ENCODE measurements around the gene SUDS3. TPM values are rescaled to one million over a fixed set of nuclear protein-coding genes. Genes with fewer than 3 reads are reported as not detected.

SUDS3 gene
- total RNA-seq, 2 experiments from 2014 or later, result 17.5 to 22.0 TPM

GRCh38 chr12:118409834-118410233, 33.5 kb downstream of the SUDS3 start:
- no peak for ATAC-seq (ENCODE audit: poor library complexity)
- intact Hi-C loops (cut with DNase I, micrococcal nuclease), result no loop called here
- peaks cover 65% of the 10 kb centered on the region for H3K36me3 ChIP-seq (ENCODE audit: insufficient read depth, low read length)

DNA sequence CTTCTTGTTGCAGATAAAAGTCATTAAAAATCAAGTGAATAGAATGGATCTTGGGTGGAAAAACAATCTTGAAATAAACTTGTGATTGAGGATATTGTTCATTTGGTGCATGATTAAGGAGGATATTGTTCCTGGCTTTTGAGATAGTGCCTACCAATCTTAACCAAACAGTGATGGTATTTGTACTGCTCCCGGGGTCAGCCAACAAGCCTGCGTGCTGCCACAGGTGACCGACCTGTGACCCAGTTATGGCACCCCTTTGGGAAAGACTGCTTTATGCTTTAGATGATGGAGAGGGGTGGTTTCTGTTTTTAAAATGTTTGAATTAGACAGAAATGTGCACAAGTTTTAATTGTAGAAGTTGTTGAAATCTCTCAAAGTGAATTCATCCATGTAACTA, 41.6 kb downstream of the SUDS3 start:
- intact Hi-C loops (cut with DNase I, micrococcal nuclease), result no loop called here
- peaks cover 65% of the 10 kb centered on the region for H3K36me3 Mint-ChIP-seq (ENCODE audit: low read depth)
- CTCF ChIA-PET, result no interaction called here
- no peaks in the 10 kb centered on the region for H3K4me1 Mint-ChIP-seq (ENCODE audit: low read depth)
- Histone ChIP-seq H3K27ac (ENCODE audit: low read depth in 1 of 2, low read length in 2 of 2) (no peak overlapping the region), H3K4me1 (ENCODE audit: insufficient read depth, low read length) (no peaks in the 10 kb centered on the region), H3K9me3 (ENCODE audit: control insufficient read depth in 1 of 2, insufficient read depth in 1 of 2, low read length in 2 of 2) (no peaks in the 10 kb centered on the region), H3K4me3 (ENCODE audit: low read length) (no peak overlapping the region), H3K36me3 (ENCODE audit: insufficient read depth, low read length) (peaks cover 38% of the 10 kb centered on the region), H3K27me3 (ENCODE audit: control insufficient read depth in 1 of 2, insufficient read depth in 2 of 2, low read length in 2 of 2) (no peaks in the 10 kb centered on the region)
- H3K27me3 Mint-ChIP-seq, result no peaks in the 10 kb centered on the region
- ATAC-seq (ENCODE audit: poor library complexity) (no peak), DNase-seq (no peak)
- no peaks in the 10 kb centered on the region for H3K9me3 Mint-ChIP-seq
- no peak overlapping the region for H3K27ac Mint-ChIP-seq
- H3K4me3 Mint-ChIP-seq, result no peak overlapping the region
- POLR2A ChIA-PET, result no interaction called here
- TF ChIP-seq, protein P1, sequence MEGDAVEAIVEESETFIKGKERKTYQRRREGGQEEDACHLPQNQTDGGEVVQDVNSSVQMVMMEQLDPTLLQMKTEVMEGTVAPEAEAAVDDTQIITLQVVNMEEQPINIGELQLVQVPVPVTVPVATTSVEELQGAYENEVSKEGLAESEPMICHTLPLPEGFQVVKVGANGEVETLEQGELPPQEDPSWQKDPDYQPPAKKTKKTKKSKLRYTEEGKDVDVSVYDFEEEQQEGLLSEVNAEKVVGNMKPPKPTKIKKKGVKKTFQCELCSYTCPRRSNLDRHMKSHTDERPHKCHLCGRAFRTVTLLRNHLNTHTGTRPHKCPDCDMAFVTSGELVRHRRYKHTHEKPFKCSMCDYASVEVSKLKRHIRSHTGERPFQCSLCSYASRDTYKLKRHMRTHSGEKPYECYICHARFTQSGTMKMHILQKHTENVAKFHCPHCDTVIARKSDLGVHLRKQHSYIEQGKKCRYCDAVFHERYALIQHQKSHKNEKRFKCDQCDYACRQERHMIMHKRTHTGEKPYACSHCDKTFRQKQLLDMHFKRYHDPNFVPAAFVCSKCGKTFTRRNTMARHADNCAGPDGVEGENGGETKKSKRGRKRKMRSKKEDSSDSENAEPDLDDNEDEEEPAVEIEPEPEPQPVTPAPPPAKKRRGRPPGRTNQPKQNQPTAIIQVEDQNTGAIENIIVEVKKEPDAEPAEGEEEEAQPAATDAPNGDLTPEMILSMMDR (IDR thresholded peaks at IDR 0.05), result no peak

More at GRCh38 chr12:118409834-118410233, 33.5 kb downstream of the SUDS3 start:
- ChIA-PET CTCF (no interaction called here), POLR2A (no interaction called here)
- no peaks in the 10 kb centered on the region for H3K27me3 Mint-ChIP-seq
- no peaks in the 10 kb centered on the region for H3K9me3 Mint-ChIP-seq
- TF ChIP-seq, protein P1 (IDR thresholded peaks at IDR 0.05), result no peak
- DNase-seq, result no peak
- no peak overlapping the region for H3K4me3 Mint-ChIP-seq
- H3K9me3 ChIP-seq (ENCODE audit: control insufficient read depth in 1 of 2, insufficient read depth in 1 of 2, low read length in 2 of 2), result peaks cover 7 to 12% of the 10 kb centered on the region in 2 experiments
- no peak overlapping the region for H3K27ac Mint-ChIP-seq
- no peak overlapping the region for H3K4me3 ChIP-seq (ENCODE audit: low read length)
- H3K27ac ChIP-seq (ENCODE audit: low read depth in 1 of 2, low read length in 2 of 2), result no peak overlapping the region
- H3K4me1 Mint-ChIP-seq (ENCODE audit: low read depth), result no peaks in the 10 kb centered on the region
- H3K27me3 ChIP-seq (ENCODE audit: control insufficient read depth in 1 of 2, insufficient read depth in 2 of 2, low read length in 2 of 2), result no peaks in the 10 kb centered on the region
- H3K36me3 Mint-ChIP-seq (ENCODE audit: low read depth), result peaks cover 88% of the 10 kb centered on the region
- H3K4me1 ChIP-seq (ENCODE audit: insufficient read depth, low read length), result no peaks in the 10 kb centered on the region

GRCh38 chr12:118418385-118419057, 42.2 kb downstream of the SUDS3 start:
- Histone ChIP-seq H3K4me1 (ENCODE audit: insufficient read depth, low read length) (no peaks in the 10 kb centered on the region), H3K27me3 (ENCODE audit: control insufficient read depth in 1 of 2, insufficient read depth in 2 of 2, low read length in 2 of 2) (no peaks in the 10 kb centered on the region), H3K4me3 (ENCODE audit: low read length) (no peak overlapping the region), H3K27ac (ENCODE audit: low read depth in 1 of 2, low read length in 2 of 2) (no peak overlapping the region), H3K9me3 (ENCODE audit: control insufficient read depth in 1 of 2, insufficient read depth in 1 of 2, low read length in 2 of 2) (no peaks in the 10 kb centered on the region), H3K36me3 (ENCODE audit: insufficient read depth, low read length) (peaks cover 33% of the 10 kb centered on the region)
- Mint-ChIP-seq H3K27me3 (no peaks in the 10 kb centered on the region), H3K9me3 (no peaks in the 10 kb centered on the region), H3K4me1 (ENCODE audit: low read depth) (no peaks in the 10 kb centered on the region), H3K36me3 (ENCODE audit: low read depth) (peaks cover 59% of the 10 kb centered on the region), H3K27ac (no peak overlapping the region), H3K4me3 (no peak overlapping the region)
- ChIA-PET POLR2A (no interaction called here), CTCF (no interaction called here)
- intact Hi-C loops (cut with DNase I, micrococcal nuclease), result no loop called here
- TF ChIP-seq, protein P1 (IDR thresholded peaks at IDR 0.05), result no peak
- ATAC-seq (ENCODE audit: poor library complexity), result no peak
- no peak for DNase-seq
